ENCODE results near the gene KSR2. TPM values are rescaled to one million over a fixed set of nuclear protein-coding genes. Genes with fewer than 3 reads are reported as not detected.

The KSR2 gene
- total and polyA plus RNA-seq, 9 donors, result under 0.01 to 0.15 (median 0.08) TPM; not detected in 4

GRCh38 chr12:117679776-117680175, 289.0 kb downstream of the KSR2 start:
- H3K27ac ChIP-seq, result no peak overlapping the region
- TF ChIP-seq POLR2A (IDR thresholded peaks at IDR 0.05) (no peak), EP300 (IDR thresholded peaks at IDR 0.05) (no peak), CTCF (IDR thresholded peaks at IDR 0.05) (no peak)
- intact Hi-C loops (cut with DNase I), result no loop called here
- H3K9me3 ChIP-seq, result no peaks in the 10 kb centered on the region
- no peak overlapping the region for H3K4me3 ChIP-seq
- H3K4me1 ChIP-seq (ENCODE audit: insufficient read depth), result no peaks in the 10 kb centered on the region
- no peaks in the 10 kb centered on the region for H3K27me3 ChIP-seq
- no peak for DNase-seq
- H3K36me3 ChIP-seq, result no peaks in the 10 kb centered on the region

GRCh38 chr12:117674763-117675162, 294.0 kb downstream of the KSR2 start:
- no peaks in the 10 kb centered on the region for H3K9me3 ChIP-seq
- no peaks in the 10 kb centered on the region for H3K4me1 ChIP-seq (ENCODE audit: insufficient read depth)
- no peak for TF ChIP-seq CTCF (IDR thresholded peaks at IDR 0.05)
- no peak for TF ChIP-seq EP300 (IDR thresholded peaks at IDR 0.05)
- no peak for TF ChIP-seq POLR2A (IDR thresholded peaks at IDR 0.05)
- H3K36me3 ChIP-seq, result no peaks in the 10 kb centered on the region
- H3K27me3 ChIP-seq, result no peaks in the 10 kb centered on the region
- 62 to 77% (median 64%) methylated on average over 1 of the region's 1 CpG for WGBS, 3 donors
- H3K27ac ChIP-seq, result no peak overlapping the region
- DNase-seq, result no peak
- H3K4me3 ChIP-seq, result no peak overlapping the region
- intact Hi-C loops (cut with DNase I), result no loop called here

- Histone ChIP-seq H3K9me3 (no peaks in the 10 kb centered on the region), H3K27ac (no peak overlapping the region), H3K36me3 (no peaks in the 10 kb centered on the region), H3K4me3 (no peak overlapping the region), H3K27me3 (no peaks in the 10 kb centered on the region), H3K4me1 (ENCODE audit: insufficient read depth) (no peaks in the 10 kb centered on the region)
- intact Hi-C loops (cut with DNase I), result no loop called here
- no peak for DNase-seq
- TF ChIP-seq POLR2A (IDR thresholded peaks at IDR 0.05) (no peak), EP300 (IDR thresholded peaks at IDR 0.05) (no peak), CTCF (IDR thresholded peaks at IDR 0.05) (no peak)
- WGBS, 3 donors, result 81 to 91% (median 83%) methylated on average over 3 of the region's 3 CpGs
Observed at GRCh38 chr12:117674313-117674712, 294.5 kb downstream of the KSR2 start.

GRCh38 chr12:117671734-117672133, 297.1 kb downstream of the KSR2 start:
- DNase-seq, result no peak
- intact Hi-C loops (cut with DNase I), result no loop called here
- Histone ChIP-seq H3K27ac (no peak overlapping the region), H3K9me3 (no peaks in the 10 kb centered on the region), H3K36me3 (no peaks in the 10 kb centered on the region), H3K4me3 (no peak overlapping the region), H3K27me3 (no peaks in the 10 kb centered on the region), H3K4me1 (ENCODE audit: insufficient read depth) (no peaks in the 10 kb centered on the region)
- TF ChIP-seq POLR2A (IDR thresholded peaks at IDR 0.05) (no peak), EP300 (IDR thresholded peaks at IDR 0.05) (no peak), CTCF (IDR thresholded peaks at IDR 0.05) (no peak)
- WGBS, 3 donors, result 26 to 30% (median 28%) methylated on average over 8 of the region's 8 CpGs

- intact Hi-C loops (cut with DNase I), result no loop called here
- Histone ChIP-seq H3K27me3 (no peaks in the 10 kb centered on the region), H3K36me3 (no peaks in the 10 kb centered on the region), H3K4me3 (no peak overlapping the region), H3K9me3 (no peaks in the 10 kb centered on the region), H3K27ac (no peak overlapping the region), H3K4me1 (ENCODE audit: insufficient read depth) (no peaks in the 10 kb centered on the region)
- WGBS, 3 donors, result 65 to 79% (median 68%) methylated on average over 5 of the region's 5 CpGs
- no peak for DNase-seq
- TF ChIP-seq POLR2A (IDR thresholded peaks at IDR 0.05) (no peak), EP300 (IDR thresholded peaks at IDR 0.05) (no peak)
Observed at GRCh38 chr12:117664169-117664568, 304.6 kb downstream of the KSR2 start.

All from ovary (tissue), 9 donors.